ENCODE results near the gene MORN1. TPM values are rescaled to one million over a fixed set of nuclear protein-coding genes. Genes with fewer than 3 reads are reported as not detected.

The MORN1 gene
- total RNA-seq, 1 experiment from 2014 or later: 47.8 TPM

GRCh38 chr1:2376931-2377672, 14.3 kb downstream of the MORN1 start:
- Histone ChIP-seq H4K20me1 (ENCODE audit: insufficient read depth) (0 out of 2 replicates have a peak, but pooled peaks cover 5% of the 10 kb centered on the region), H3K27ac (no peak overlapping the region), H3K4me2 (no peak overlapping the region), H3K9me3 (ENCODE audit: insufficient read depth, low read depth) (no peaks in the 10 kb centered on the region), H3K9me2 (ENCODE audit: insufficient read depth) (no peaks in the 10 kb centered on the region), H3K36me3 (ENCODE audit: low read depth) (no peaks in the 10 kb centered on the region), H3K79me2 (ENCODE audit: low read depth) (no peaks in the 10 kb centered on the region), H3K27me3 (ENCODE audit: insufficient read depth, low read depth) (no peaks in the 10 kb centered on the region), H3F3A (ENCODE audit: insufficient read depth, low read depth) (no peaks in the 10 kb centered on the region), H3K4me3 (no peak overlapping the region), H2AFZ (no peak overlapping the region), H3K4me1 (replicated peaks; ENCODE audit: insufficient read depth) (no peaks in the 10 kb centered on the region; the same call in 1 of the 2 replicates)
- DNase-seq: peak in 1 of 2 experiments; percentile 30
- intact Hi-C loops (cut with micrococcal nuclease; ENCODE audit: unreplicated experiment): no loop called here
- no TSS peak for BruUV-seq (replicated peaks)
- CTCF ChIA-PET: no interaction called here
- POLR2A ChIA-PET (ENCODE audit: unreplicated experiment): no interaction called here
- TF ChIP-seq EZH2 (IDR thresholded peaks at IDR 0.05; ENCODE audit: low read depth): no peak
- TF ChIP-seq, protein P1, sequence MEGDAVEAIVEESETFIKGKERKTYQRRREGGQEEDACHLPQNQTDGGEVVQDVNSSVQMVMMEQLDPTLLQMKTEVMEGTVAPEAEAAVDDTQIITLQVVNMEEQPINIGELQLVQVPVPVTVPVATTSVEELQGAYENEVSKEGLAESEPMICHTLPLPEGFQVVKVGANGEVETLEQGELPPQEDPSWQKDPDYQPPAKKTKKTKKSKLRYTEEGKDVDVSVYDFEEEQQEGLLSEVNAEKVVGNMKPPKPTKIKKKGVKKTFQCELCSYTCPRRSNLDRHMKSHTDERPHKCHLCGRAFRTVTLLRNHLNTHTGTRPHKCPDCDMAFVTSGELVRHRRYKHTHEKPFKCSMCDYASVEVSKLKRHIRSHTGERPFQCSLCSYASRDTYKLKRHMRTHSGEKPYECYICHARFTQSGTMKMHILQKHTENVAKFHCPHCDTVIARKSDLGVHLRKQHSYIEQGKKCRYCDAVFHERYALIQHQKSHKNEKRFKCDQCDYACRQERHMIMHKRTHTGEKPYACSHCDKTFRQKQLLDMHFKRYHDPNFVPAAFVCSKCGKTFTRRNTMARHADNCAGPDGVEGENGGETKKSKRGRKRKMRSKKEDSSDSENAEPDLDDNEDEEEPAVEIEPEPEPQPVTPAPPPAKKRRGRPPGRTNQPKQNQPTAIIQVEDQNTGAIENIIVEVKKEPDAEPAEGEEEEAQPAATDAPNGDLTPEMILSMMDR (conservative IDR thresholded peaks at IDR 0.05): no peak

- intact Hi-C loops (cut with micrococcal nuclease; ENCODE audit: unreplicated experiment): no loop called here
- no TSS peak for BruUV-seq (replicated peaks)
- Histone ChIP-seq H3K9me3 (ENCODE audit: insufficient read depth, low read depth) (no peaks in the 10 kb centered on the region), H3K79me2 (ENCODE audit: low read depth) (no peaks in the 10 kb centered on the region), H3K36me3 (ENCODE audit: low read depth) (no peaks in the 10 kb centered on the region), H2AFZ (no peak overlapping the region), H4K20me1 (ENCODE audit: insufficient read depth) (0 out of 2 replicates have a peak, but pooled peaks cover 5% of the 10 kb centered on the region), H3K4me2 (no peak overlapping the region), H3K4me1 (replicated peaks; ENCODE audit: insufficient read depth) (no peaks in the 10 kb centered on the region; the same call in 1 of the 2 replicates), H3K27ac (no peak overlapping the region), H3F3A (ENCODE audit: insufficient read depth, low read depth) (no peaks in the 10 kb centered on the region), H3K27me3 (ENCODE audit: insufficient read depth, low read depth) (no peaks in the 10 kb centered on the region), H3K4me3 (no peak overlapping the region), H3K9me2 (ENCODE audit: insufficient read depth) (no peaks in the 10 kb centered on the region)
- ChIA-PET CTCF (no interaction called here), POLR2A (ENCODE audit: unreplicated experiment) (no interaction called here)
- TF ChIP-seq, protein P1 (conservative IDR thresholded peaks at IDR 0.05): no peak
- TF ChIP-seq EZH2 (IDR thresholded peaks at IDR 0.05; ENCODE audit: low read depth): no peak
- peak in 1 of 2 experiments; percentile 30 for DNase-seq
Observed at GRCh38 chr1:2376261-2376741, 15.1 kb downstream of the MORN1 start.

DNA sequence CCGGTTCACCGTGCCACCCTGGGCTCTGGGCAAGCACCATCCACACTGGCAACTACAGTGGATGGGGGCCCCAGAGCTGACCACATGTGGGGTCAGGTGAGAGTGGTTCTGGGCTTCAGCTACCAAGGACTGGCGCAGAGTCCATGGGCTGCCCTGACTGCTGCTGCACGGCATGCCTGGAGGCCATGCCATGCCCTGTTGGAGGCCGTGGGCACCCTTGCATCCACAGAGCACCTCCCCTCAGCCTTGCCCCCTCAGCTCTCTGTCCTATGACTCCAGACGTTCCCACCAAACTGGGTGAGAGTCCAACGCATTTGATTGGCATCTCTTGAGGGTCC, 15.5 kb downstream of the MORN1 start:
- TF ChIP-seq EZH2 (IDR thresholded peaks at IDR 0.05; ENCODE audit: low read depth): no peak
- TF ChIP-seq, protein P1 (conservative IDR thresholded peaks at IDR 0.05): no peak
- no peaks in the 10 kb centered on the region for H3K79me2 ChIP-seq (ENCODE audit: low read depth)
- H4K20me1 ChIP-seq (ENCODE audit: insufficient read depth): 0 out of 2 replicates have a peak, but pooled peaks cover 5% of the 10 kb centered on the region
- CTCF ChIA-PET: no interaction called here
- H3K9me2 ChIP-seq (ENCODE audit: insufficient read depth): no peaks in the 10 kb centered on the region
- H3K36me3 ChIP-seq (ENCODE audit: low read depth): no peaks in the 10 kb centered on the region
- no peaks in the 10 kb centered on the region for H3F3A ChIP-seq (ENCODE audit: insufficient read depth, low read depth)
- H3K4me2 ChIP-seq: no peak overlapping the region
- no peaks in the 10 kb centered on the region; the same call in 1 of the 2 replicates for H3K4me1 ChIP-seq (replicated peaks; ENCODE audit: insufficient read depth)
- H3K27me3 ChIP-seq (ENCODE audit: insufficient read depth, low read depth): no peaks in the 10 kb centered on the region
- intact Hi-C loops (cut with micrococcal nuclease; ENCODE audit: unreplicated experiment): no loop called here
- POLR2A ChIA-PET (ENCODE audit: unreplicated experiment): no interaction called here
- no TSS peak for BruUV-seq (replicated peaks)
- no peak overlapping the region for H3K27ac ChIP-seq
- no peaks in the 10 kb centered on the region for H3K9me3 ChIP-seq (ENCODE audit: insufficient read depth, low read depth)
- no peak for DNase-seq
- no peak overlapping the region for H2AFZ ChIP-seq
- H3K4me3 ChIP-seq: no peak overlapping the region
